ENCODE data around the gene CHRNA3.

GRCh38 chr15:78630886-78631633, 10.3 kb upstream of the CHRNA3 start:
- TF ChIP-seq POLR2A (IDR thresholded peaks at IDR 0.05), result no peak
- TF ChIP-seq CTCF (IDR thresholded peaks at IDR 0.05), result no peak
